Hepatocyte (in vitro differentiated cells): ENCODE measurements around the gene SP2.

Experiments used
- CTCF ChIP-seq: fragments of 200-600 bp; sonication (generic); IDR thresholded peaks from 2 replicates; pipeline ENCODE4 v1.5.1; 2016; ENCODE audit warnings: antibody characterized with exemption, mild to moderate bottlenecking; ENCODE audit not compliant: poor library complexity
- EZH2 ChIP-seq: fragments of 200-600 bp; sonication (generic); IDR thresholded peaks from 2 replicates; pipeline ENCODE4 v1.6.1; 2016; ENCODE audit warnings: antibody characterized with exemption, mild to moderate bottlenecking, borderline replicate concordance

- no peak for TF ChIP-seq CTCF
- TF ChIP-seq EZH2 = no peak
Measured at GRCh38 chr17:47871048-47871447, 25.0 kb upstream of the SP2 start.
